Activated CD4-positive, alpha-beta T cell treated with anti-CD3 and anti-CD28 coated beads, Interleukin-2, Interleukin-4, amounts not matched to agents 100 ng/mL and 50 ng/mL, durations not matched to agents 16 hours and 8 hours (primary cell): ENCODE data around the gene ALPG.

Source experiments
- DNase-seq: peaks from one replicate; pipeline ENCODE4 v3.0.0-alpha.2; 2020; ENCODE audit warnings: low spot score

The ALPG gene

GRCh38 chr2:232458661-232459418, 52.2 kb downstream of the ALPG start:
- no peak for DNase-seq

DNA sequence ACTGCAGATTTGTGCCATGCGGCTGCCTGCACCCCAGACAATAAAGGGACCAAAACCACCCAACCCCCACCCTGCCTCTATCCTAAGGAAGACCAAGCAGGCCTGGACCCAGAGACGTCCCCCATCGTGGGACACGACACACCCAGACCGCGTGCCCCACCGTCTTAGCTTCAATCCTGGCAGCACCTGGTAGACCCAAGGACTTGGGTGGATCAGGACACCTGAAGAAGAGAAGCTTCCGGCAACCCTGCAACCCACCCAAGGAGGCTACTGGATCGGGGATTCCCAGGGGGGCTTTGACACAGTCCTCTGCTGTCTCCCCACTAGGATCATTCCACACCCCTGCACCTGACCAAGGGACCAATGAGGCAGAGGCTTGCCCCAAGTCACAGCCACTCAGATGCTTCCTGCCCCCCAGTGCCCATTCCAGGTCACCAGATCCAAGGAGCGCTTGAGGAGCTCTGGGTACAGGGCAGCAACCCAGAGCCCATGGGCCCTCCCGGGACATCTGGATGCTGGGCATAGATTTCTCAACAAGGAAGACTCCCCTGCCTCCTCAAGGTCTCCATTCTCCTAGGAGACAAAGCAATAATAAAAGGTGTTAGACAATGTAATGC, 52.9 kb downstream of the ALPG start:
- no peak for DNase-seq

DNA sequence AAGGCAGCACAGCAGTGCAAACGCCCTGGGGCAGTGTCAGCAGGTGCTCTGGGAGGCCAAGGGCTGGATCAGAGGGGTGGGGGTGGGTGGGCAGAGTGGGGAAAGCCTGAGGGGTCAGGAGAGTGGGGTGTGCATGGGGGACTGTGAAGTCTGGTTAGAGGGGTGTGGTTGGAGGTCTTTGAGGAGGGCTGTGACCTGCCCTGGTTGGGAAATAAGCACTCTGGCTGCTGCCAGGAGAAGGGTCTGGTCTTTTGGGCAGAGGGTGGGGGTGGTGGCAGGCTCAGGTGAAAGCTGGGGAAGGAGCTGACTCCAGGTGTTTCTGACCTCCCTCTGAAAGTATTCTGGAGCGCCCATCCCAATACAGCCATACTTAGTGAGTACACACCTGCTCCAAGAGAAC, 53.5 kb downstream of the ALPG start:
- no peak for DNase-seq
